22Rv1 (cell line): ENCODE data around the gene ACTR5.

Source experiments
- ZFX ChIP-seq: fragments of 450-650 bp; IDR thresholded peaks from 2 replicates; pipeline ENCODE4 v1.6.1; 2017; ENCODE audit warnings: antibody characterized with exemption, borderline replicate concordance
- TF ChIP-seq, protein P1 (sequence below): fragments of 450-650 bp; IDR thresholded peaks from 2 replicates; pipeline ENCODE4 v1.5.1; 2017; ENCODE audit warnings: mild to moderate bottlenecking

DNA sequence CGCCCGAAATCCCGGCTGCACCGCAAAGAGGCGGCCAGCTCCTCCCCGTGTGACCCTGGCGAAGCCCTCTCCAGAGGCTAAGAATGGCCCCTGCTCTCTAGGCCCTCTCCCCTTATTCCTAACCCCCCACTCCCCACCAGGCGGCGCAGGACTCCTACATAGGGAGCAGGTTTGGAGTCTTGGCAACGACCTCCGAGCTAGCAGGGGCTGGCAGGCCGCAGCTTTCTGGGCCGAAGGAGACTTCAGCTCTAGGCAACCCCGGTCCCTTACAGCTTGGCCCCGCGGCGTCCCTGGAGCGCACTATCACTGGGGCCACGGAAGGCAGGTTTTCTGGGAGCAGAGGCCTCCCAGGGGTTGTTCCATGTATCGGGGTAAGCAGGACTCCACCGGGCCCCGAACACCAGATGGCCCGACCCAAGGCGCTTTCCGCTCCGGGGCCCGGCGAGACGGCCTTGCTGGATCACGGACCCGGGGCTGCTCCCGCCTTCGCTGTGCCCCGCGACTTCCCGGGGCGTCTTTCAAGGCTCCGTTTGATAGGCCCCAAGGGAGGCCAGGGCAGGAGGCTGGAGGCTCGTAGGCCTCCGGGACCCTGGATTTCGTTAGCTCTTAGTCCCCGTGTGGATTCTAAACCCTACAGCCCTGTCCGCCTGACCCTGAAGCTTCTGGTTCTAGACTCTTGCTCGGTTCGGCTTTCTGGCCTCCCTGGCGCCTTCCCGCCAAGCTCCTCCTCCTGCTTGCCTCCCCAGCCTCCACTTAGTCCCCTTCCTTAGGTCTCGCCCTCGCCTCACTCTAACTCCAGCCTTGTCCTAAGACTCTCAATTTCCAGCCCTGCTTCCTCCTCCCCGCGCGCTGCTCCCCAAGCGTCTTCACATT lies 22.1 kb upstream of the ACTR5 start:
- TF ChIP-seq, protein P1, sequence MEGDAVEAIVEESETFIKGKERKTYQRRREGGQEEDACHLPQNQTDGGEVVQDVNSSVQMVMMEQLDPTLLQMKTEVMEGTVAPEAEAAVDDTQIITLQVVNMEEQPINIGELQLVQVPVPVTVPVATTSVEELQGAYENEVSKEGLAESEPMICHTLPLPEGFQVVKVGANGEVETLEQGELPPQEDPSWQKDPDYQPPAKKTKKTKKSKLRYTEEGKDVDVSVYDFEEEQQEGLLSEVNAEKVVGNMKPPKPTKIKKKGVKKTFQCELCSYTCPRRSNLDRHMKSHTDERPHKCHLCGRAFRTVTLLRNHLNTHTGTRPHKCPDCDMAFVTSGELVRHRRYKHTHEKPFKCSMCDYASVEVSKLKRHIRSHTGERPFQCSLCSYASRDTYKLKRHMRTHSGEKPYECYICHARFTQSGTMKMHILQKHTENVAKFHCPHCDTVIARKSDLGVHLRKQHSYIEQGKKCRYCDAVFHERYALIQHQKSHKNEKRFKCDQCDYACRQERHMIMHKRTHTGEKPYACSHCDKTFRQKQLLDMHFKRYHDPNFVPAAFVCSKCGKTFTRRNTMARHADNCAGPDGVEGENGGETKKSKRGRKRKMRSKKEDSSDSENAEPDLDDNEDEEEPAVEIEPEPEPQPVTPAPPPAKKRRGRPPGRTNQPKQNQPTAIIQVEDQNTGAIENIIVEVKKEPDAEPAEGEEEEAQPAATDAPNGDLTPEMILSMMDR = peak; percentile 52
- TF ChIP-seq ZFX = no peak
